Small intestine (tissue), 7 donors: ENCODE measurements around the gene ZNF90. TPM values are rescaled to one million over a fixed set of nuclear protein-coding genes. Genes with fewer than 3 reads are reported as not detected.

Experiments
- DNase-seq, 2 donors: peaks; one replicate each; pipeline versions ENCODE4 v3.0.0 to v3.0.0-alpha.2; 2013
- FAIRE-seq: peaks from 2 replicates; lab custom pipeline; 2012; peaks lifted over from hg19 to GRCh38; lab: Jason Lieb, UNC
- H3K27ac ChIP-seq, 3 donors: one replicate each; pipeline ENCODE4 v1.5.1; 2013; ENCODE audit warnings: low read length in 2 of 3, mild to moderate bottlenecking in 2 of 3, control low read depth in 1 of 3, inconsistent platforms in 1 of 3, low read depth in 1 of 3, moderate library complexity in 1 of 3
- H3K27me3 ChIP-seq, 3 donors: one replicate each; pipeline ENCODE4 v1.6.1; 2013; ENCODE audit warnings: low read length in 3 of 3, inconsistent platforms in 1 of 3; ENCODE audit not compliant: control insufficient read depth in 3 of 3, insufficient read depth in 3 of 3
- H3K36me3 ChIP-seq, 3 donors: one replicate each; pipeline ENCODE4 v1.6.1; 2013; ENCODE audit warnings: low read length in 3 of 3, inconsistent platforms in 1 of 3, low read depth in 1 of 3, mild to moderate bottlenecking in 1 of 3, moderate library complexity in 1 of 3; ENCODE audit not compliant: control insufficient read depth in 3 of 3, insufficient read depth in 2 of 3
- H3K4me1 ChIP-seq, 3 donors: one replicate each; pipeline ENCODE4 v1.6.1; 2013; ENCODE audit warnings: low read length in 2 of 3, inconsistent platforms in 1 of 3, low read depth in 1 of 3, mild to moderate bottlenecking in 1 of 3, moderate library complexity in 1 of 3; ENCODE audit not compliant: control insufficient read depth in 3 of 3, insufficient read depth in 2 of 3
- H3K4me3 ChIP-seq, 3 donors: one replicate each; pipeline ENCODE4 v1.5.1; 2013; ENCODE audit warnings: low read length in 3 of 3, control low read depth in 1 of 3, inconsistent platforms in 1 of 3, low read depth in 1 of 3, mild to moderate bottlenecking in 1 of 3, moderate library complexity in 1 of 3
- H3K9me3 ChIP-seq, 2 donors: one replicate each; pipeline ENCODE4 v1.6.1; 2013; ENCODE audit warnings: low read depth in 1 of 2, low read length in 1 of 2; ENCODE audit not compliant: control insufficient read depth in 2 of 2, insufficient read depth in 1 of 2
- WGBS, 3 donors: extraction: QIAGEN DNeasy Blood & Tissue Kit; methylation state at CpG; one replicate each; pipeline ENCODE4 v1.1.7; 2013; 5-methylcytosine and 5-hydroxymethylcytosine counted together
- polyA plus RNA-seq, 4 donors: library from polyadenylated mRNA; stranded (reverse) in 3 of 4; unstranded in 1 of 4; fragments of 200-250 nt in 3 of 4; fragments of 120-200 nt in 1 of 4; gene quantifications; one replicate each; pipeline versions ENCODE4 v1.2.1 to v1.2.3, GENCODE V29; 2013
- donor health status: healthy with polysubstance abuse.
- donor health status: control.
- donor health status: control.
- donor health status: Bipolar disorder and iron deficiency.
- donor health status: healthy.

ZNF90 gene
- polyA plus RNA-seq, 4 donors, result 1.4 to 30.8 TPM; not detected in 2

GRCh38 chr19:20162821-20163220 lies 85.0 kb downstream of the ZNF90 start:
- DNase-seq, result no peak
- no peaks in the 10 kb centered on the region for H3K27me3 ChIP-seq
- H3K27ac ChIP-seq, result no peak overlapping the region
- H3K4me1 ChIP-seq, result no peaks in the 10 kb centered on the region
- H3K9me3 ChIP-seq, result peaks cover 0 to 3% of the 10 kb centered on the region in 2 donors
- no peak overlapping the region for H3K4me3 ChIP-seq
- 70 to 83% (median 76%) methylated on average over 3 of the region's 3 CpGs for WGBS, 3 donors
- no peak for FAIRE-seq
- no peaks in the 10 kb centered on the region for H3K36me3 ChIP-seq

GRCh38 chr19:20164456-20164855 lies 86.7 kb downstream of the ZNF90 start:
- no peaks in the 10 kb centered on the region for H3K27me3 ChIP-seq
- peaks cover 0 to 3% of the 10 kb centered on the region in 2 donors for H3K9me3 ChIP-seq
- no peak for FAIRE-seq
- no peaks in the 10 kb centered on the region for H3K4me1 ChIP-seq
- peaks cover 0 to 4% (median 0%) of the 10 kb centered on the region in 3 donors for H3K36me3 ChIP-seq
- no peak for DNase-seq
- 82 to 92% (median 90%) methylated on average over 1 of the region's 1 CpG for WGBS, 3 donors
- H3K4me3 ChIP-seq, result no peak overlapping the region
- no peak overlapping the region for H3K27ac ChIP-seq

GRCh38 chr19:20165971-20166592 lies 88.3 kb downstream of the ZNF90 start:
- no peak overlapping the region for H3K4me3 ChIP-seq
- H3K27me3 ChIP-seq, result no peaks in the 10 kb centered on the region
- peaks cover 0 to 9% (median 0%) of the 10 kb centered on the region in 3 donors for H3K36me3 ChIP-seq
- H3K9me3 ChIP-seq, result peaks cover 0 to 6% of the 10 kb centered on the region in 2 donors
- 57 to 78% (median 65%) methylated on average over 7 of the region's 7 CpGs for WGBS, 3 donors
- no peaks in the 10 kb centered on the region for H3K4me1 ChIP-seq
- FAIRE-seq, result no peak
- no peak overlapping the region for H3K27ac ChIP-seq
- DNase-seq, result peak in 1 of 2 donors; percentile 34

GRCh38 chr19:20167020-20167644 lies 89.3 kb downstream of the ZNF90 start, which contains the start of gene ZNF486:
Gene ZNF486, plus strand, starts transcription at chr19:20167214. Its CDS starts 117 bp downstream, at chr19:20167331.
- WGBS, 3 donors, result 5 to 21% (median 16%) methylated on average over 25 of the region's 25 CpGs
- peaks cover 0 to 12% (median 0%) of the 10 kb centered on the region in 3 donors for H3K36me3 ChIP-seq
- peaks cover 0 to 6% of the 10 kb centered on the region in 2 donors for H3K9me3 ChIP-seq
- peak within 1 kb of the TSS; percentile 47 to 88 (median 76) for H3K4me3 ChIP-seq
- H3K27ac ChIP-seq, result peak within 1 kb of the TSS in 2 of 3 donors; percentile 80 to 92
- DNase-seq (peak; percentile 74 to 95), FAIRE-seq (no peak)
- no peaks in the 10 kb centered on the region for H3K4me1 ChIP-seq
- H3K27me3 ChIP-seq, result no peaks in the 10 kb centered on the region

GRCh38 chr19:20167651-20168122 lies 89.9 kb downstream of the ZNF90 start:
- 23 to 46% (median 41%) methylated on average over 22 of the region's 22 CpGs for WGBS, 3 donors
- no peak for FAIRE-seq
- H3K27ac ChIP-seq, result peak overlapping the region in 2 of 3 donors; percentile 80 to 92

More at GRCh38 chr19:20167651-20168122, 89.9 kb downstream of the ZNF90 start:
- peak overlapping the region; percentile 47 to 88 (median 76) for H3K4me3 ChIP-seq
- no peak for DNase-seq
- peaks cover 0 to 14% (median 0%) of the 10 kb centered on the region in 3 donors for H3K36me3 ChIP-seq
- no peaks in the 10 kb centered on the region for H3K4me1 ChIP-seq
- peaks cover 0 to 6% of the 10 kb centered on the region in 2 donors for H3K9me3 ChIP-seq
- no peaks in the 10 kb centered on the region for H3K27me3 ChIP-seq

Other genes with a start within 250 kb of the ZNF90 start
- 10 to 100 TPM in 1 of 4 donors, 1 to 10 TPM in 3; 1.1 to 17.4 (median 3.2) TPM for gene ZNF253, start 212.1 kb upstream of the ZNF90 start, polyA plus RNA-seq
- gene ZNF93, start 177.1 kb upstream of the ZNF90 start, polyA plus RNA-seq, result 1 to 10 TPM in 3 of 4 donors, not detected in 1; 1.1 to 8.0 (median 3.1) TPM
- 10 to 100 TPM in 1 of 4 donors, 1 to 10 TPM in 2, not detected in 1; 1.6 to 12.1 (median 1.8) TPM for gene ZNF682, start 38.5 kb upstream of the ZNF90 start, polyA plus RNA-seq
- gene ZNF486, start 89.2 kb downstream of the ZNF90 start, polyA plus RNA-seq, result 10 to 100 TPM in 1 of 4 donors, 1 to 10 TPM in 1, not detected in 2; 2.0 to 10.8 TPM